Measurements from ENCODE around the gene DNAH10. TPM values are rescaled to one million over a fixed set of nuclear protein-coding genes. Genes with fewer than 3 reads are reported as not detected.
"Not testable (repeated sequence)": the region's sequence is repeated elsewhere in the genome, so short reads cannot be mapped to it uniquely, and the experiment has no call there.

DNAH10 gene
- total RNA-seq, 2 donors from 2014 or later = 0.09 to 0.64 TPM

GRCh38 chr12:123910761-123911193 is 148.7 kb downstream of the DNAH10 start:
- Histone ChIP-seq H3K9me3 (ENCODE audit: control insufficient read depth, low read length) (no peaks in the 10 kb centered on the region), H3K4me1 (ENCODE audit: control insufficient read depth, insufficient read depth, low read length) (no peaks in the 10 kb centered on the region), H3K4me3 (ENCODE audit: low read length) (no peak overlapping the region), H3K9ac (ENCODE audit: extremely low read depth, low read length, poor library complexity, severe bottlenecking) (no peak overlapping the region), H3K36me3 (ENCODE audit: control insufficient read depth, insufficient read depth, low read length) (no peaks in the 10 kb centered on the region), H3K27me3 (ENCODE audit: control insufficient read depth, insufficient read depth, low read length, poor library complexity, severe bottlenecking) (no peaks in the 10 kb centered on the region), H3K27ac (ENCODE audit: low read depth, low read length) (no peak overlapping the region)
- TF ChIP-seq CTCF (conservative IDR thresholded peaks at IDR 0.05) = no peak
- Mint-ChIP-seq H3K9me3 (peaks cover 6% of the 10 kb centered on the region), H3K4me1 (no peaks in the 10 kb centered on the region), H3K4me3 (no peak overlapping the region), H3K27ac (peak overlapping the region; percentile 81), H3K27me3 (ENCODE audit: insufficient read depth) (no peaks in the 10 kb centered on the region), H3K36me3 (ENCODE audit: low read depth) (no peaks in the 10 kb centered on the region)
- WGBS, 2 experiments (ENCODE audit: insufficient coverage in 1 of 2, insufficient read length in 1 of 2) = 82 to 100% methylated on average over 2 to 5 of the region's 5 CpGs
- no peak for DNase-seq

GRCh38 chr12:123911672-123912409 is 149.7 kb downstream of the DNAH10 start:
- not testable (repeated sequence) for H3K9me3 ChIP-seq (ENCODE audit: control insufficient read depth, low read length); H3K27ac ChIP-seq (ENCODE audit: low read depth, low read length); H3K27ac Mint-ChIP-seq; H3K4me1 ChIP-seq (ENCODE audit: control insufficient read depth, insufficient read depth, low read length); H3K36me3 ChIP-seq (ENCODE audit: control insufficient read depth, insufficient read depth, low read length); H3K4me3 ChIP-seq (ENCODE audit: low read length); H3K9me3 Mint-ChIP-seq; H3K27me3 ChIP-seq (ENCODE audit: control insufficient read depth, insufficient read depth, low read length, poor library complexity, severe bottlenecking); H3K4me1 Mint-ChIP-seq; DNase-seq; H3K4me3 Mint-ChIP-seq; H3K36me3 Mint-ChIP-seq (ENCODE audit: low read depth); H3K27me3 Mint-ChIP-seq (ENCODE audit: insufficient read depth); H3K9ac ChIP-seq (ENCODE audit: extremely low read depth, low read length, poor library complexity, severe bottlenecking)
- no CpG with 5 or more reads among the region's 9 CpGs for WGBS, 2 experiments (ENCODE audit: insufficient coverage in 1 of 2, insufficient read length in 1 of 2)

GRCh38 chr12:123912415-123913380 is 150.6 kb downstream of the DNAH10 start:
- Histone ChIP-seq H3K9me3 (ENCODE audit: control insufficient read depth, low read length) (no peaks in the 10 kb centered on the region), H3K36me3 (ENCODE audit: control insufficient read depth, insufficient read depth, low read length) (no peaks in the 10 kb centered on the region), H3K9ac (ENCODE audit: extremely low read depth, low read length, poor library complexity, severe bottlenecking) (no peak overlapping the region), H3K27me3 (ENCODE audit: control insufficient read depth, insufficient read depth, low read length, poor library complexity, severe bottlenecking) (no peaks in the 10 kb centered on the region), H3K4me3 (ENCODE audit: low read length) (no peak overlapping the region), H3K27ac (ENCODE audit: low read depth, low read length) (no peak overlapping the region), H3K4me1 (ENCODE audit: control insufficient read depth, insufficient read depth, low read length) (no peaks in the 10 kb centered on the region)
- DNase-seq = no peak
- Mint-ChIP-seq H3K9me3 (peaks cover 6% of the 10 kb centered on the region), H3K4me1 (no peaks in the 10 kb centered on the region), H3K36me3 (ENCODE audit: low read depth) (no peaks in the 10 kb centered on the region), H3K4me3 (no peak overlapping the region), H3K27me3 (ENCODE audit: insufficient read depth) (peaks cover 2% of the 10 kb centered on the region), H3K27ac (no peak overlapping the region)
- no peak for TF ChIP-seq CTCF (conservative IDR thresholded peaks at IDR 0.05)
- 94% methylated on average over 24 of the region's 25 CpGs for WGBS, 2 experiments (ENCODE audit: insufficient coverage in 1 of 2, insufficient read length in 1 of 2)
